GM10266 (cell line): ENCODE data around the gene SHC2.

Experiments
- DNase-seq: peaks from one replicate; pipeline ENCODE4 v3.0.0; 2012; ENCODE audit errors: extremely low spot score
- TF ChIP-seq, protein P1 (sequence below): IDR thresholded peaks from 2 replicates; pipeline ENCODE4 v1.5.1; 2012; ENCODE audit warnings: mild to moderate bottlenecking, low read depth; ENCODE audit not compliant: control insufficient read depth, insufficient read depth; ENCODE audit errors: missing control alignments

SHC2 gene

DNA sequence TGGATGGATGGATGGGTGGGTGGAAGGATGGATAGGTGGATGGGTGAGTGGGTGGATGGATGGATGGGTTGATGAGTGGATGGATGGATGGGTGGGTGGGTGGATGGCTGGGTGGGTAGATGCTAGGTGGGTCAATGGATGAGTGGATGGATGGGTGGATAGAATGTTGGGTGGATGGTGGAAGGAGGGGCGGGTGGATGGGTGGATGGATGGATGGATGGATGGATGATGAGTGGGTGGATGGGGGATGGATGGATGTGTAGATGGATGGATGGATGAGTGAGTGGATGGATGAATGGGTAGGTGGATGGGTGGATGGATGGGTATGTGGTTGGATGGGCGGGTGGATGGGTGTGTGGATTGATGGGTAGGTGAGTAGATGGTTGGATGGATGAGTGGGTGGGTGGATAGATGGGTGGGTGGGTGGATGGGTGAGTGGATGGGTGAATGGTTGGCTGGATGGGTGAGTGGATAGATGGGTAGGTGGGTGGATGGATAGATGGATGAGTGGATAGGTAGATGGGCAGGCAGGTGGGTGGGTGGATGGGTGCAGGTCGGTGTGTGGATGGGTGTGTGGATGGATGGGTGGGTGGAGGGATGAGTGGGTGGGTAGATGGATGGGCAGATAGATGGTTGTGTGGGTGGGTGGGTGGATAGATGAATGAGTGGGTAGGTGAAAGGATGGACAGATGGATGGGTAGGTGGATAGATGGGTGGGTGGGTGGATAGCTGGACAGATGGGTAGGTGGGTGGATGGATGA lies 4.4 kb upstream of the SHC2 start:
- TF ChIP-seq, protein P1, sequence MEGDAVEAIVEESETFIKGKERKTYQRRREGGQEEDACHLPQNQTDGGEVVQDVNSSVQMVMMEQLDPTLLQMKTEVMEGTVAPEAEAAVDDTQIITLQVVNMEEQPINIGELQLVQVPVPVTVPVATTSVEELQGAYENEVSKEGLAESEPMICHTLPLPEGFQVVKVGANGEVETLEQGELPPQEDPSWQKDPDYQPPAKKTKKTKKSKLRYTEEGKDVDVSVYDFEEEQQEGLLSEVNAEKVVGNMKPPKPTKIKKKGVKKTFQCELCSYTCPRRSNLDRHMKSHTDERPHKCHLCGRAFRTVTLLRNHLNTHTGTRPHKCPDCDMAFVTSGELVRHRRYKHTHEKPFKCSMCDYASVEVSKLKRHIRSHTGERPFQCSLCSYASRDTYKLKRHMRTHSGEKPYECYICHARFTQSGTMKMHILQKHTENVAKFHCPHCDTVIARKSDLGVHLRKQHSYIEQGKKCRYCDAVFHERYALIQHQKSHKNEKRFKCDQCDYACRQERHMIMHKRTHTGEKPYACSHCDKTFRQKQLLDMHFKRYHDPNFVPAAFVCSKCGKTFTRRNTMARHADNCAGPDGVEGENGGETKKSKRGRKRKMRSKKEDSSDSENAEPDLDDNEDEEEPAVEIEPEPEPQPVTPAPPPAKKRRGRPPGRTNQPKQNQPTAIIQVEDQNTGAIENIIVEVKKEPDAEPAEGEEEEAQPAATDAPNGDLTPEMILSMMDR = no peak
- no peak for DNase-seq

DNA sequence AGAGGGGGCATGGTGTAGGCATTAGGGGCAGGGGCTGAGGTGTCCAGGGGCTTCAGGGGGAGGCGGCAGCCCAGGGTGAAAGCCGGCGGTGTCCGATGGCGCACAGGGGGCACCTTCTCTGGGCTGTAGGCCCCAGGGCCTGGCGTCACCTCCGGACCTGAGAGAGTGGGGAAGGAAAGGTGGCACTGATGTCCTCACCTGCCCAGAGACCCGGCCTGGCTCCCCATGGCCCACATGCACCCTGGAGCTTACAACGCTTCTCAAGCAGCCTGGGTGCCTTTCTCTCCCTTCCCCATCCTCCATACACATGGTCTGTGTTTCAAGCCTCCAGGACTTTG lies 3.3 kb upstream of the SHC2 start:
- no peak for DNase-seq
- TF ChIP-seq, protein P1 = no peak

DNA sequence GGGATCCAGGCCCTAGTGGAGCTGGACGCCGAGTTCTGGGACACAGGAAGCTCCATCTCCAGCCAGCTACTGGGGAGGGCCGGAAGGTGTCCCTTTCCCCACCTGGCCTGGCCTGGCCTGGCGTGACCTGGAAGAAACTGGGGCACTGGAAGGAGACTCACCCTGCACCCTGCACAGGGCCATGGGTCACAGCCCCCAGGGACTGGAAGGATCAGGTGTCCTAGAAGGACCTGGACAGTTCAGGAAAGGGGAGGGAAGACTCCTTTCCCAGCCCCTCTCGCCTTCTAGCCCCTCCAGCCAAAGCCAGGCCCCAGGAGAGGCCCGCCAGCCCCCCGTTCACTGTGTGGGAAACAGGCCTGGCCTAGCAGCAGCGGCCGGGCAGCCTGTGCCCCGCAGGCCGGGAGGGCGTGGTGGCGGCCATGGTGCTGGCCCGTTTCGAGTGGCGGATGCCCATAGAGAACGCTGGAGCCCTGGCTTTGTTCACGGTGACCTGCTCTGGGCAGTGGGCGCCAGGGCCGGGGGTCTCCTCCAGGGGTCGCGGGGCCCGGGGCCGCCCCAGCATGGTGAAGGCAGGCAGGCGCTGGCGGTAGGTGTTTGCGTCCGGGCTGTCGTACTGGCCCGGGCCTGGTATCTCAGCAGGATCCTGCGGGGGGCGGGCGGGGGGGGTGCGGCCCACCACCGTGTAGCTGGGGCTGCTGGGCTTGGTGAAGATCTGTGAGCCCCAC lies 2.8 kb upstream of the SHC2 start:
- no peak for DNase-seq
- TF ChIP-seq, protein P1 = no peak

DNA sequence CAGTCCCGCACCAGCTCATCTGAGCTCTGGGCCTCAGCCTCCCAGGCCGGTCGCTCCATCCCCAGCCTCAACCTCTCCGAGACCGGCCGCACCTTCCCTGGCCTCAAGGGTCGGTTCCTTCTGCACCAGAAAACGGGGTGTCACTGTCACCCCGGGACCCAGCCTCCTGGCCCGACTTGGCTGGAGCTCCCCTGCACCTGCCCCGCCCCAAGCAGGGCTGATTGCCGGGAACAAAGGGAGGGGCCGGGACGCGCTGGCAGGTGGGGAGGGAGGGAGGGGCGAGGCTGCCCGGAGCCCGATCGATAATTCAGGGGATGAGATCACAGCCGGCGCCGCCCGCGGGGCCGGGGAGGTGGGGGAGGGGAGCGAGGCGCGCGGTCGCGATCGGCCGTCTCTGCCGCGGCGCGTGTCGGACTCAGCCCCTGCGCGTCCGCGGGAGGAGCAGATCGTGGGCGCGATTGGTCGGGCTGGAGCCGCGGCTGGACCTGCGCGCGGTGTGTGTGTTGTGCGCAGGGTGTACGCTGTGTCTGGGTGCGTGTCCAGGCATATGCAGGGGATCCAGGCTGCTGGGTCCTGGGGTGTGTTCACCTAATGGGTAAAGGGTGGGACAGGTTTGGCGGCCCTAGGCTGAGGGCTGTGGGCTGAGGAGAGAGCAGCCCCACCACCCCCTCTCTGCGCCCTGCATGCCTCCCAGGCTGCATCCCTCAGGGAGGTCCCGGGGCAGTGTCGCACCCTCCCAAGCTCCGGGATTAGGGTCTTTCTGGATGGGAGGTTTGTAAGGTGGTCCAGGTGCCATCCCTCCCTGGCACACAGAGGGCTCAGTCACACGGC lies 1.1 kb upstream of the SHC2 start:
- DNase-seq = no peak
- TF ChIP-seq, protein P1 = no peak

DNA sequence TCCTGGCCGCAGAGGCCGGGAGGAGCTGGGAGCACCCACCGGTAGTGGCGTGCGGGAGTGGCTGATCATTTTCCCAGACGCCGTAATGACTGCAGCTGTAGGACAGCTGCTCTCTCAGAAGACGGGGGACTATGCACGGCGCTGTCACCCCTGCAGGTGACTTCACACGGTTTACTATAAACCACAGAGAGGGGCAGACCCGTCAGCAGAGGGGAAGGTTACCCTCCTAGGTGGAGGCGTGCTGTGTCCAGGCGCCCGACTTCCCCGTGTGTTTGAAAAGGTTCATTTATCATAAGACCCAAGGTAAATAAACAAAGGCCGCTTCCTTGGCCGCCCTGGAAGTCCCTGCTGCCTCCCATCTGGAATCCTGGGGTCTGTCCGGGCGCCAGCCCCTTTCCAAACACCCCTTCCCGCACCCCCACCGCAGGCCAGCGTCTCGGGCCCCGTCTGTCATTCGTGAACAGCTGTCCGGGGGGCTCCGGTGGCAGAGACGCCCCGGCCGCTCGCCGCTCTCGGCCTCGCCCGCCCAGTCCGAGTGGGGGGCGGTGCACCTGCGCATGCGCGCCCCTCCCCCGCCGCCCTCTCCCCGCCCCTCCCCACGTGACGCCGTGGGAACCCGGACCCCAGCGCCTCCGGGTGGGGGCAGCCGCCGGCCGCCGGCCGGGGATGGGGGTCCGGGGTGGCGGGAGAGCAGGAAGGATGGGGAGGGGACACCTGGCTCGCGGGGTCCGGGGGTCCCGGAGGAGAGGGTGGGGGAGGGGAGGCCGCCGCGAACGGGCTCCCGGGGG lies 915 bp downstream of the SHC2 start:
- TF ChIP-seq, protein P1 = no peak
- DNase-seq = no peak

DNA sequence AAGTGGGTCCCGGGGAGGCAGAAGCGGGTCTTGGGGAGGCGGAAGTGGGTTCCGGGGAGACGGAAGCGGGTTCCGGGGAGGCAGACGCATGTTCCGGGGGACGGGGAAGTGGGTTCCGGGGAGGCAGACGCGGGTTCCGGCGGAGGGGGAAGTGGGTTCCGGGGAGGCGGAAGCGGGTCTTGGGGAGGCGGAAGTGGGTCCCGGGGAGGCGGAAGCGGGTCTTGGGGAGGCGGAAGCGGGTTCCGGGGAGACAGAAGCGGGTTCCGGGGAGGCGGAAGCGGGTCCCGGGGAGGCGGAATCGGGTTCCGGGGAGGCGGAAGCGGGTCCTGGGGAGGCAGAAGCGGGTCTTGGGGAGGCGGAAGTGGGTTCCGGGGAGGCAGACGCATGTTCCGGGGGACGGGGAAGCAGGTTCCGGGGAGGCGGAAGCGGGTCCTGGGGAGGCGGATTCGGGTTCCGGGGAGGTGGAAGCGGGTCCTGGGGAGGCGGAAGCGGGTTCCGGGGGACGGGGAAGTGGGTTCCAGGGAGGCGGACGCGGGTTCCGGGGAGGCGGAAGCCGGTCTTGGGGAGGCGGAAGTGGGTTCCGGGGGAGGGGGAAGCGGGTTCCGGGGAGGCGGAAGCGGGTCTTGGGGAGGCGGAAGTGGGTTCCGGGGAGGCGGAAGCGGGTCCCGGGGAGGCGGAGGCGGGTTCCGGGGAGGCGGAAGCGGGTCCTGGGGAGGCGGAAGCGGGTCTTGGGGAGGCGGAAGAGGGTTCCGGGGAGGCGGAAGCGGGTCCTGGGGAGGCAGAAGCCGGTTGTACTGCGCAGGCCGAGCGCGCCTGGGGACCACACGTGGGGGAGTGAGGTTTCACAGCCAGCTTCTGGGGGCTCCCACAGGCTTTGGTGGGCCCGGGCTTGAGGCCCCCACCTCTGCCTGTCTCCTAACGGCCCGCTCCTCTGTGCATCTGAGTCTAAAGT lies 2.5 kb downstream of the SHC2 start:
- DNase-seq = no peak

More for the DNA sequence above, 2.5 kb downstream of the SHC2 start:
- TF ChIP-seq, protein P1 = no peak
